ENCODE data around the gene AGFG1. TPM values are rescaled to one million over a fixed set of nuclear protein-coding genes. Genes with fewer than 3 reads are reported as not detected.

The AGFG1 gene
- total RNA-seq, 1 donor from 2014 or later, result 75.1 TPM

DNA sequence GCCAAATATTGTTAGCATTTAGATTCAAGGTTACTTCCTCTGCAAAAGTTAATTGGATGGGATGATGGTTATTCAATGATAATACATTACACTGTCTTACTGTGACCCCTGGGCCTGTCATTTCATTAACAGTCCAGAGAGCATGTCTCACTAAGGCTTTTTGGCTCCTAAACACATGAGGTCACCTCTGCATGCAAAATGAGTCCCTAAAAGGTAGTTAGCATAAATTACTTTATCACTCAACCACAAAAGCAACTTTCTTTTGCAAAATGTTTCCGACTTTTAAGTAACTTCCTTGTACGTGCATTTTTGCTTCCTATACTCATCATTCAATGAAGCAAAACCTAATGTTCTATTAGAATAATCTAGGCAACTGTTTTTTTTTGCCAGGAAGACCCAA lies 16.8 kb upstream of the AGFG1 start:
- Histone ChIP-seq H3K4me3 (ENCODE audit: low read depth, low read length) (no peak overlapping the region), H3K36me3 (ENCODE audit: control insufficient read depth, insufficient read depth, low read length) (no peaks in the 10 kb centered on the region), H3K27me3 (ENCODE audit: control insufficient read depth, insufficient read depth, low read length) (no peaks in the 10 kb centered on the region)
- DNase-seq (ENCODE audit: low read depth), result no peak
- TF ChIP-seq, protein P1, sequence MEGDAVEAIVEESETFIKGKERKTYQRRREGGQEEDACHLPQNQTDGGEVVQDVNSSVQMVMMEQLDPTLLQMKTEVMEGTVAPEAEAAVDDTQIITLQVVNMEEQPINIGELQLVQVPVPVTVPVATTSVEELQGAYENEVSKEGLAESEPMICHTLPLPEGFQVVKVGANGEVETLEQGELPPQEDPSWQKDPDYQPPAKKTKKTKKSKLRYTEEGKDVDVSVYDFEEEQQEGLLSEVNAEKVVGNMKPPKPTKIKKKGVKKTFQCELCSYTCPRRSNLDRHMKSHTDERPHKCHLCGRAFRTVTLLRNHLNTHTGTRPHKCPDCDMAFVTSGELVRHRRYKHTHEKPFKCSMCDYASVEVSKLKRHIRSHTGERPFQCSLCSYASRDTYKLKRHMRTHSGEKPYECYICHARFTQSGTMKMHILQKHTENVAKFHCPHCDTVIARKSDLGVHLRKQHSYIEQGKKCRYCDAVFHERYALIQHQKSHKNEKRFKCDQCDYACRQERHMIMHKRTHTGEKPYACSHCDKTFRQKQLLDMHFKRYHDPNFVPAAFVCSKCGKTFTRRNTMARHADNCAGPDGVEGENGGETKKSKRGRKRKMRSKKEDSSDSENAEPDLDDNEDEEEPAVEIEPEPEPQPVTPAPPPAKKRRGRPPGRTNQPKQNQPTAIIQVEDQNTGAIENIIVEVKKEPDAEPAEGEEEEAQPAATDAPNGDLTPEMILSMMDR (IDR thresholded peaks at IDR 0.05; ENCODE audit: insufficient read depth, low read length, poor library complexity, severe bottlenecking), result no peak

DNA sequence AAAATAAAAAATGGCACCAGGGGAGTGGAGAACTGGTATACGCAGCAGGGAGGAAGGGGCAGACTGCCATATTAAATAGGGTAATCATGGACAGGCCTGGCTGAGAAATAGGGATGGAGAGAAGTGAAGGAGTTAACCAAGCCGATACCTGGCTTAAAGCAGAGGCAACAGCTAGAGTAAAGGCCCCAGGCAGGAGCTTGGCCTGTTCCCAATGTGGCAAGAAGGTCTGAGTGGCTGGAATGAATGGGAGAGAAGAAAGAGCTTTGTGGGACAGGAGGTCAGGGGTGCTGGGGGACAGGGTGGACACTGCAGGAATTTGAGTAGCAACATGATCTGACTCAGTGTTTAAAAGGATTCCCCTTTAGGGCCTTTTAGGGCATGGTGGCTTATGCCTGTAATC lies 15.9 kb upstream of the AGFG1 start:
- TF ChIP-seq, protein P1 (IDR thresholded peaks at IDR 0.05; ENCODE audit: insufficient read depth, low read length, poor library complexity, severe bottlenecking), result no peak
- Histone ChIP-seq H3K4me3 (ENCODE audit: low read depth, low read length) (no peak overlapping the region), H3K27me3 (ENCODE audit: control insufficient read depth, insufficient read depth, low read length) (no peaks in the 10 kb centered on the region), H3K36me3 (ENCODE audit: control insufficient read depth, insufficient read depth, low read length) (no peaks in the 10 kb centered on the region)
- DNase-seq (ENCODE audit: low read depth), result no peak

- H3K4me3 ChIP-seq (ENCODE audit: low read depth, low read length), result no peak overlapping the region
- H3K36me3 ChIP-seq (ENCODE audit: control insufficient read depth, insufficient read depth, low read length), result no peaks in the 10 kb centered on the region
- no peaks in the 10 kb centered on the region for H3K27me3 ChIP-seq (ENCODE audit: control insufficient read depth, insufficient read depth, low read length)
- DNase-seq (ENCODE audit: low read depth), result no peak
- TF ChIP-seq, protein P1 (IDR thresholded peaks at IDR 0.05; ENCODE audit: insufficient read depth, low read length, poor library complexity, severe bottlenecking), result no peak
Measured at GRCh38 chr2:227456772-227457171, 15.2 kb upstream of the AGFG1 start.

- TF ChIP-seq, protein P1 (IDR thresholded peaks at IDR 0.05; ENCODE audit: insufficient read depth, low read length, poor library complexity, severe bottlenecking), result no peak
- no peak overlapping the region for H3K4me3 ChIP-seq (ENCODE audit: low read depth, low read length)
- no peaks in the 10 kb centered on the region for H3K27me3 ChIP-seq (ENCODE audit: control insufficient read depth, insufficient read depth, low read length)
- H3K36me3 ChIP-seq (ENCODE audit: control insufficient read depth, insufficient read depth, low read length), result no peaks in the 10 kb centered on the region
- DNase-seq (ENCODE audit: low read depth), result no peak
Measured at GRCh38 chr2:227460070-227460485, 11.9 kb upstream of the AGFG1 start.

DNA sequence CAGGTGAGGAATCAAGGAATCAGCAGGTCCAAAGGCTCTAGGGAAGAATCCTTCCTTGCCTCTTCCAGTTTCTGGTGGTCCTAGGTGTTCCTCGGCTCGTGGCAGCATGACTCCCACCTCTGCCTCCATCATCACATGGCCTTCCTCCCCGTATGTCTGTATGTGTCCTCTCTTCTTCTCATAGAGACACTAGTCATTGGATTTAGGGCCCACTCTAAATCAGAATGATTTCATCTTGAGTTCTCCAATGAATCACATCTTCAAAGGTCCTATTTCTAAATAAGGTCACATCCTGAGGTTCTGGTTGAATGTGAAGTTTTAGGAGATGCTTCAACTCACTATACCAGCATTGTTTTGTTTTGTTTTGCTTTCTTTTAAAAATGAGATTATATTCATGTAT lies 11.1 kb upstream of the AGFG1 start:
- Histone ChIP-seq H3K27me3 (ENCODE audit: control insufficient read depth, insufficient read depth, low read length) (no peaks in the 10 kb centered on the region), H3K36me3 (ENCODE audit: control insufficient read depth, insufficient read depth, low read length) (no peaks in the 10 kb centered on the region), H3K4me3 (ENCODE audit: low read depth, low read length) (no peak overlapping the region)
- TF ChIP-seq, protein P1 (IDR thresholded peaks at IDR 0.05; ENCODE audit: insufficient read depth, low read length, poor library complexity, severe bottlenecking), result no peak
- no peak for DNase-seq (ENCODE audit: low read depth)

- TF ChIP-seq, protein P1 (IDR thresholded peaks at IDR 0.05; ENCODE audit: insufficient read depth, low read length, poor library complexity, severe bottlenecking), result no peak
- Histone ChIP-seq H3K4me3 (ENCODE audit: low read depth, low read length) (no peak overlapping the region), H3K27me3 (ENCODE audit: control insufficient read depth, insufficient read depth, low read length) (no peaks in the 10 kb centered on the region), H3K36me3 (ENCODE audit: control insufficient read depth, insufficient read depth, low read length) (no peaks in the 10 kb centered on the region)
- DNase-seq (ENCODE audit: low read depth), result no peak
Measured at GRCh38 chr2:227461811-227462461, 10.0 kb upstream of the AGFG1 start.
